GM19372 (cell line): ENCODE data around the gene KLHDC2.
"Not testable (repeated sequence)": the region's sequence is repeated elsewhere in the genome, so short reads cannot be mapped to it uniquely, and the experiment has no call there.

Experiments used
- ATAC-seq: cut with Tn5 transposase; IDR thresholded peaks from one replicate; pipeline ENCODE4 v1.9.1; 2021; ENCODE audit warnings: mild to moderate bottlenecking, low read depth, moderate library complexity; ENCODE audit not compliant: unreplicated experiment

The KLHDC2 gene

GRCh38 chr14:49774106-49774505 is 6.2 kb downstream of the KLHDC2 start:
- no peak for ATAC-seq

DNA sequence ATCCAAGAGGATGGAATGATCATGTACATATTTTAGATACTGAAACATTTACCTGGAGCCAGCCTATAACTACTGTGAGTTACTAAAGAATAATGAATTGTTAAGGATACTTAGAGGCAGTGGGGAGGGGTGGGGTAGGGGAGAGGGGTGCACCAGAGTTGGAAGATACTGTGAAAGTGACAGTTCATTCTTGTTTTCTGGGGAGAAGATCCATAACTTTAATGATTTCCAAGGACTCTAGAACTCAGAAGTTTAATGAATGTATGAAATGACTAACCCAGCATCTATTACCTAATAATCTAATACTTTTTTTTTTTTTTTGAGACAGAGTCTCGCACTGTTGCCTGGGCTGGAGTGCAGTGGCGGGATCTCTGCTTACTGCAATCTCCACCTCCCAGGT is 10.5 kb downstream of the KLHDC2 start:
- no peak for ATAC-seq

GRCh38 chr14:49781040-49781439 is 13.1 kb downstream of the KLHDC2 start:
- not testable (repeated sequence) for ATAC-seq

GRCh38 chr14:49783394-49784014 is 15.6 kb downstream of the KLHDC2 start:
- no peak for ATAC-seq

DNA sequence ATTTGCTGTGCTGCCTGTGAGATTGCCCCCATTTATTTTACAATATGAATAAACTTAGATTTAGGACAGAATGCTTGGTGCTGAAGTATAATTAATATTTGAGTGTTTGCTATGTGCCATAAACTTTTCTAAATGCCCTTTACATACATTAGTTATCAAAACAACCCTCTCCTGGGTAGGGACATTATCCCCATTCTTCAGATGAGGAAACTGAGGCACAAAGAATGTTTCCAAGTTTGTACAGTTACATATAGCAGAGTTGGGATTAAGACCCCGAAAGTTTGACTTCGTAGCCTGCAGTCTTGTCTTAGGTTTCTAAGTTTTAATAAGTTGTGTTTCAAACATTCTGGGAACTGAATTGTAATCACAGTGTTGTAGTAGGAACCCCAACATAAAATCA is 18.4 kb downstream of the KLHDC2 start:
- no peak for ATAC-seq

GRCh38 chr14:49792618-49793017 is 24.7 kb downstream of the KLHDC2 start:
- no peak for ATAC-seq

GRCh38 chr14:49796025-49796424 is 28.1 kb downstream of the KLHDC2 start:
- ATAC-seq, result no peak

DNA sequence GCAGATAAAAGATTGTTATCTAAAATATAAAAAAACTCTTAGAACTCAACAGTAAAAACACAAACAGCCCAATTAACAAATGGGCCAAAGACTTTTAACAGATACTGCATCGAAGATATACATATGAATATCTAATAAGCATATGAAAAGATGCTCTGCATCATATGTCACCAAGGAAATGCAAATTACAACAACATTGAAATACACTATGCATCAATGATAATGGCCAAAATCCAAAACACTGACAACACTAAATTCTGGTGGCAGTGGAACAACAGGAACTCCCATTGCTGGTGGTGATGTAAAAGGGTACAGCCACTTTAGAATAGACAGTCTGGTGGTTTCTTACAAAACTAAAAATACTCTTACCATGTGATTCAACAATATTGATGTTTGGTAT is 40.8 kb downstream of the KLHDC2 start:
- no peak for ATAC-seq

GRCh38 chr14:49816118-49816517 is 48.2 kb downstream of the KLHDC2 start:
- ATAC-seq, result not testable (repeated sequence)

- no peak for ATAC-seq
Observed at GRCh38 chr14:49816844-49817243, 48.9 kb downstream of the KLHDC2 start.

DNA sequence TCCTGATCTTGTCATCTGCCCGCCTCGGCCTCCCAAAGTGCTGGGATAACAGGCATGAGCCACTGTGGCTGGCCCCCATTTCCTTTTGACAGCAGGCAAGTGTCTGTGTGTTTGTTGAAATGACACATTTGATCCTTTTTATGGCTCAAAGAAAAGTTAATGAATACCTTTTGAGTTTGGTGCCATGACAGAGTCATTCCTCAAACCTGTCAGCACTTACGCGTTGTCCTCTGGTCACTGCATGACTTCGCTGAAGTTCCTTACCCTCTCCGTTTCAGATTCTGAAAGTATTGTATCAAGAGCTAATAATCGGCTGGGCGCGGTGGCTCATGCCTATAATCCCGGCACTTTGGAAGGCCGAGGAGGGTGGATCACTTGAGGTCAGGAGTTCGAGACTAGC is 52.2 kb downstream of the KLHDC2 start:
- ATAC-seq, result no peak

DNA sequence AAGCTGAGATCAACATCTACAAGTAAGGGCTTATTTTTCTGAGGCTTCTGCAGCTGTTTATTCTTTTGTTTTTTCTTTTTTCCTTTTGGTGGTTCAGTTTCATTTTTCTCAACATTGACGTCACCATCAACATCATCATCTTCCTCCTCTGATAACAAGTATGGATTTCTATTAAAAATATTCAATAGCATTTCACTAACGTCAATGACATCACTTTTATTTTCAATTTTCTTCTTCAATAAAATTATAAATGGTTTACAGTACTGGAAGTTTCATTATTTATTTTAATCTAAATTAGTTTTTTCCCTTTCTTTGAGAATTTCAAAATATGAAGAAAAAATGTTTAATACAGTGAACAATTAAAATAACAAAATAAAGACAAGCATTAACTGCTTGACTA is 60.7 kb downstream of the KLHDC2 start:
- ATAC-seq, result no peak
